Measurements from ENCODE around the gene DAZAP1.

The DAZAP1 gene

DNA sequence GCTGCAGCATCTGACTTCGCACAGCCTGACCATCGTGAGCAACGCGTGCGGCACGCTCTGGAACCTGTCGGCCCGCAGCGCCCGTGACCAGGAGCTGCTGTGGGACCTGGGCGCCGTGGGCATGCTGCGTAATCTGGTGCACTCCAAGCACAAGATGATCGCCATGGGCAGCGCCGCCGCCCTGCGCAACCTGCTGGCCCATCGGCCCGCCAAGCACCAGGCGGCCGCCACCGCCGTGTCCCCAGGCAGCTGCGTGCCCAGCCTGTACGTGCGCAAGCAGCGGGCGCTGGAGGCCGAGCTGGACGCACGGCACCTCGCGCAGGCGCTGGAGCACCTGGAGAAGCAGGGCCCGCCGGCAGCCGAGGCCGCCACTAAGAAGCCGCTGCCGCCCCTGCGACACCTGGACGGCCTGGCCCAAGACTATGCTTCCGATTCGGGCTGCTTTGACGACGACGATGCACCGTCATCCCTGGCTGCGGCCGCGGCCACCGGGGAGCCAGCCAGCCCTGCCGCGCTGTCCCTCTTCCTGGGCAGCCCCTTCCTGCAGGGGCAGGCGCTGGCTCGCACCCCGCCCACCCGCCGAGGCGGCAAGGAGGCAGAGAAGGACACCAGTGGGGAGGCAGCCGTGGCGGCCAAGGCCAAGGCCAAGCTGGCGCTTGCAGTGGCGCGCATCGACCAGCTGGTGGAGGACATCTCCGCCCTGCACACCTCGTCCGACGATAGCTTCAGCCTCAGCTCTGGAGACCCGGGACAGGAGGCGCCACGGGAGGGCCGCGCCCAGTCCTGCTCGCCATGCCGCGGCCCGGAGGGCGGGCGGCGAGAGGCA lies 58.0 kb downstream of the DAZAP1 start:
- DNase-seq: no peak

DNA sequence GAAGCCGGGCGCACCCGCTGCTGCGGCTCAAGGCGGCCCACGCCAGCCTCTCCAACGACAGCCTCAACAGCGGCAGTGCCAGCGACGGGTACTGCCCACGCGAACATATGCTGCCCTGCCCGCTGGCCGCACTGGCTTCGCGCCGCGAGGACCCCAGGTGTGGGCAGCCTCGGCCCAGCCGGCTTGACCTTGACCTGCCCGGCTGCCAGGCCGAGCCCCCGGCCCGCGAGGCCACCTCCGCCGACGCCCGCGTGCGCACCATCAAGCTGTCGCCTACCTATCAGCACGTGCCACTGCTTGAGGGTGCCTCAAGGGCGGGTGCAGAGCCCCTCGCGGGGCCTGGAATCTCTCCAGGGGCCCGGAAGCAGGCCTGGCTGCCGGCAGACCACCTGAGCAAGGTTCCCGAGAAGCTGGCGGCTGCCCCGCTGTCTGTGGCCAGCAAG lies 58.7 kb downstream of the DAZAP1 start:
- no peak for DNase-seq
- in situ Hi-C loops (cut with HindIII; ENCODE audit: low pct_ligation_motif_present, low pct_unique_long_range_greater_than_20kb, low sequenced_read_pairs): no loop called here

More for the DNA sequence above, 58.0 kb downstream of the DAZAP1 start:
- in situ Hi-C loops (cut with HindIII; ENCODE audit: low pct_ligation_motif_present, low pct_unique_long_range_greater_than_20kb, low sequenced_read_pairs): no loop called here

DNA sequence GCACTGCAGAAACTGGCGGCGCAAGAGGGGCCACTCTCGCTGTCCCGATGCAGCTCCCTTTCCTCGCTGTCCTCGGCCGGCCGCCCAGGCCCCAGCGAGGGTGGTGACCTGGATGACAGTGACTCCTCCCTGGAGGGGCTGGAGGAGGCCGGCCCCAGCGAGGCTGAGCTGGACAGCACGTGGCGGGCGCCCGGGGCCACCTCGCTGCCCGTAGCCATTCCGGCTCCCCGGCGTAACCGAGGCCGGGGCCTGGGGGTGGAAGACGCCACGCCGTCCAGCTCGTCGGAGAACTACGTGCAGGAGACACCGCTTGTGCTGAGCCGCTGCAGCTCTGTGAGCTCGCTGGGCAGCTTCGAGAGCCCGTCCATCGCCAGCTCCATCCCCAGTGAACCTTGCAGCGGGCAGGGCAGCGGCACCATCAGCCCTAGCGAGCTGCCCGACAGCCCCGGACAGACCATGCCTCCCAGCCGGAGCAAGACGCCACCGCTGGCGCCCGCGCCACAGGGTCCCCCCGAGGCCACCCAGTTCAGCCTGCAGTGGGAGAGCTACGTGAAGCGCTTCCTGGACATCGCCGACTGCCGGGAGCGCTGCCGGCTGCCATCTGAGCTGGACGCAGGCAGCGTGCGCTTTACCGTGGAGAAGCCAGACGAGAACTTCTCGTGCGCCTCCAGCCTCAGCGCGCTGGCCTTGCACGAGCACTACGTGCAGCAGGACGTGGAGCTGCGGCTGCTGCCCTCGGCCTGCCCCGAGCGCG lies 59.3 kb downstream of the DAZAP1 start:
- in situ Hi-C loops (cut with HindIII; ENCODE audit: low pct_ligation_motif_present, low pct_unique_long_range_greater_than_20kb, low sequenced_read_pairs): no loop called here
- DNase-seq: no peak

DNA sequence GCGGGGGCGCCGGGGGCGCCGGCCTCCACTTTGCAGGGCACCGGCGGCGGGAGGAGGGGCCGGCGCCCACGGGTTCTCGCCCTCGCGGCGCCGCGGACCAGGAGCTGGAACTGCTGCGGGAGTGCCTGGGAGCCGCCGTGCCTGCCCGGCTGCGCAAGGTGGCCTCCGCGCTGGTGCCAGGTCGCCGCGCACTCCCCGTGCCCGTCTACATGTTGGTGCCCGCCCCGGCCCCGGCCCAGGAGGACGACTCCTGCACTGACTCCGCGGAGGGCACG lies 59.8 kb downstream of the DAZAP1 start:
- in situ Hi-C loops (cut with HindIII; ENCODE audit: low pct_ligation_motif_present, low pct_unique_long_range_greater_than_20kb, low sequenced_read_pairs): no loop called here

DNA sequence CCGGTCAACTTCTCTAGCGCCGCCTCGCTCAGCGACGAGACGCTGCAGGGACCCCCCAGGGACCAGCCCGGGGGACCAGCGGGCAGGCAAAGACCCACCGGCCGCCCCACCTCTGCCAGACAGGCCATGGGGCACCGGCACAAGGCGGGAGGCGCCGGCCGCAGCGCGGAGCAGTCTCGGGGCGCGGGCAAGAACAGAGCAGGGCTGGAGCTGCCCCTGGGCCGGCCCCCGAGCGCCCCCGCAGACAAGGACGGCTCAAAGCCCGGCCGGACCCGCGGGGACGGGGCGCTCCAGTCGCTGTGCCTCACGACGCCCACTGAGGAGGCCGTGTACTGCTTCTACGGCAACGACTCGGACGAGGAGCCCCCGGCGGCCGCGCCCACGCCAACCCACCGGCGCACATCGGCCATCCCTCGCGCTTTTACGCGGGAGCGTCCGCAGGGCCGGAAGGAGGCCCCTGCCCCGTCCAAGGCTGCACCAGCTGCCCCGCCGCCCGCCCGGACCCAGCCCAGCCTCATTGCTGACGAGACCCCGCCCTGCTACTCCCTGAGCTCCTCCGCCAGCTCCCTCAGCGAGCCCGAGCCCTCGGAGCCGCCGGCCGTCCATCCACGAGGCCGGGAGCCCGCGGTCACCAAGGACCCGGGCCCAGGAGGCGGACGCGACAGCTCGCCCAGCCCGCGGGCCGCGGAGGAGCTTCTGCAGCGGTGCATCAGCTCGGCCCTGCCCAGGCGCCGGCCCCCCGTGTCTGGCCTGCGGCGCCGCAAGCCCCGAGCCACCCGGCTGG lies 60.3 kb downstream of the DAZAP1 start:
- DNase-seq: no peak
- in situ Hi-C loops (cut with HindIII; ENCODE audit: low pct_ligation_motif_present, low pct_unique_long_range_greater_than_20kb, low sequenced_read_pairs): no loop called here

More for the DNA sequence above, 59.8 kb downstream of the DAZAP1 start:
- no peak for DNase-seq

DNA sequence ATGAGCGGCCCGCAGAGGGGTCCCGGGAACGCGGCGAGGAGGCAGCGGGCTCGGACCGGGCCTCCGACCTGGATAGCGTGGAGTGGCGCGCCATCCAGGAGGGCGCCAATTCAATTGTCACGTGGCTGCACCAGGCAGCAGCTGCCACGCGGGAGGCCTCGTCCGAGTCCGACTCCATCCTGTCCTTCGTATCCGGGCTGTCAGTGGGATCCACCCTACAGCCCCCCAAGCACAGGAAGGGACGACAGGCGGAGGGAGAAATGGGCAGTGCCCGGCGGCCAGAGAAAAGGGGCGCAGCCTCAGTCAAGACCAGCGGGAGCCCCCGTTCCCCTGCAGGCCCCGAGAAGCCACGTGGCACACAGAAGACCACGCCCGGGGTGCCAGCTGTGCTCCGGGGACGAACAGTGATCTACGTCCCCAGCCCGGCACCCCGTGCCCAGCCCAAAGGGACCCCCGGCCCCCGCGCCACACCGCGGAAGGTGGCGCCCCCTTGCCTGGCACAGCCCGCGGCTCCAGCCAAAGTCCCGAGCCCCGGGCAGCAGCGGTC lies 61.0 kb downstream of the DAZAP1 start:
- in situ Hi-C loops (cut with HindIII; ENCODE audit: low pct_ligation_motif_present, low pct_unique_long_range_greater_than_20kb, low sequenced_read_pairs): no loop called here

DNA sequence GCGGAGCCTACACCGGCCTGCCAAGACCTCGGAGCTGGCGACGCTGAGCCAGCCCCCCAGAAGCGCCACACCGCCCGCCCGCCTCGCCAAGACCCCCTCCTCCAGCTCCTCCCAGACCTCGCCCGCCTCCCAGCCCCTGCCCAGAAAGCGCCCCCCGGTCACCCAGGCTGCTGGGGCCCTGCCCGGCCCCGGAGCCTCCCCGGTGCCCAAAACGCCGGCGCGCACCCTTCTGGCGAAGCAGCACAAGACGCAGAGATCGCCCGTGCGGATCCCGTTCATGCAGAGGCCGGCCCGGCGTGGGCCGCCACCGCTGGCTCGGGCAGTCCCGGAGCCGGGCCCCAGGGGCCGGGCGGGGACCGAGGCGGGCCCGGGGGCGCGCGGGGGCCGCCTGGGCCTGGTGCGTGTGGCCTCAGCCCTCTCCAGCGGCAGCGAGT lies 61.5 kb downstream of the DAZAP1 start:
- peak; percentile 47 for DNase-seq

More for the DNA sequence above, 61.0 kb downstream of the DAZAP1 start:
- DNase-seq: no peak

DNA sequence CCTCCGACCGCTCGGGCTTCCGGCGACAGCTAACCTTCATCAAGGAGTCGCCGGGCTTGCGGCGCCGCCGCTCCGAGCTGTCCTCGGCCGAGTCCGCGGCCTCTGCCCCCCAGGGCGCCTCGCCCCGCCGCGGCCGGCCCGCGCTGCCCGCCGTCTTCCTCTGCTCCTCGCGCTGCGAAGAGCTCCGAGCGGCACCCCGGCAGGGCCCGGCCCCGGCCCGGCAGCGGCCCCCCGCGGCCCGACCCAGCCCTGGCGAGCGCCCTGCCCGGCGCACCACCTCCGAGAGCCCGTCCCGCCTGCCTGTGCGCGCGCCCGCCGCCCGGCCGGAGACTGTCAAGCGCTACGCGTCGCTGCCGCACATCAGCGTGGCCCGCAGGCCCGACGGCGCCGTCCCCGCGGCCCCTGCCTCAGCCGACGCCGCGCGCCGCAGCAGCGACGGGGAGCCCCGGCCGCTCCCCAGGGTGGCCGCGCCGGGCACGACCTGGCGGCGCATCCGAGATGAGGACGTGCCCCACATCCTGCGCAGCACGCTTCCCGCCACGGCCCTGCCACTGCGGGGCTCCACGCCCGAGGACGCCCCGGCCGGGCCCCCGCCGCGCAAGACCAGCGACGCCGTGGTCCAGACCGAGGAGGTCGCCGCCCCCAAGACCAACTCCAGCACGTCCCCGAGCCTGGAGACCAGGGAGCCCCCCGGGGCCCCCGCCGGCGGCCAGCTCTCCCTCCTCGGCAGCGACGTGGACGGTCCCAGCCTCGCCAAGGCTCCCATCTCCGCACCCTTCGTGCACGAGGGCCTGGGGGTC lies 62.1 kb downstream of the DAZAP1 start:
- in situ Hi-C loops (cut with HindIII; ENCODE audit: low pct_ligation_motif_present, low pct_unique_long_range_greater_than_20kb, low sequenced_read_pairs): no loop called here

More for the DNA sequence above, 61.5 kb downstream of the DAZAP1 start:
- in situ Hi-C loops (cut with HindIII; ENCODE audit: low pct_ligation_motif_present, low pct_unique_long_range_greater_than_20kb, low sequenced_read_pairs): no loop called here

DNA sequence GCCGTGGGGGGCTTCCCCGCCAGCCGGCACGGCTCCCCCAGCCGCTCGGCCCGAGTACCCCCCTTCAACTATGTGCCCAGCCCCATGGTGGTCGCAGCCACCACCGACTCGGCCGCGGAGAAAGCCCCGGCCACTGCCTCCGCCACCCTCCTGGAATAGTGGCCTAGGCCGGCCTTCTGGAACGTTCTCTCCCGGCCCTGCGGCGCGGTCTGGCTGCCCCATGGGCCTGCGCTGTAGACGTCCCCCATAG lies 62.6 kb downstream of the DAZAP1 start:
- DNase-seq: no peak
- in situ Hi-C loops (cut with HindIII; ENCODE audit: low pct_ligation_motif_present, low pct_unique_long_range_greater_than_20kb, low sequenced_read_pairs): no loop called here

More for the DNA sequence above, 62.1 kb downstream of the DAZAP1 start:
- no peak for DNase-seq

DNA sequence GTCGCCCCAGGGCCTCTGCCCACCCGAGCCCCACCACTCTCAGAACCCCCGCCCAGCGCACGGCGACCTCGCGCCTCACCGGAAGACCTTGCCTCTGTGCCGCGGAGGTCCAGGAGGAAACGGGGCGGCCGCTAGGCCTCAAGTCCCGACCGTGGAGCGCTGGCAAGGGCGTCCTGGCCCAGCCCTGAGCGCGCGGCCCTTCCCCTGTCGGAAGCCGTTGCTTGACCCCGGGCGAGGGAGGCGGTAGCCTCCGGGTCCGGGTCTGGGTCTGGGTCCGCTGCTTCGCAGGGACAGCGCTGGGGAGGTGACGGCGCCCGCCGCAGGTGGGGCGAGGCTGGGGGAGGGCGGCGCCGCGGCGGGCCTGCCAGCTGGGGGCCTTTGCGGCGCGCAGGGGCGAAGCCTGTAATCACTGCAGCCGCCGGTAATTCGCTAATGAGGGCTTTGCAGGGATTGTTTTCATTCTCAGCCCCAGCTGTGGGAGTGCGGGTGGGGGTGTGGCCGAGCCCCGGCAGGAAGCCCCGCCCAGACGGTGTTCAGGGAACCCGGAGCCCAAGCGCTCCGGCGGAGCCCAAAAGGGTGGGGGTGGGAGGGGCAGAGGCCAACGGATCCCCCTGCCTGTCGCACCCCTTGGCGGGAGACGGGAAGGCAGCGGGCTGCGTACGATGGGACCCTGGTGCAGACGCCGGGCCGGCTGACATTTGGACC lies 63.1 kb downstream of the DAZAP1 start:
- no peak for DNase-seq
- in situ Hi-C loops (cut with HindIII; ENCODE audit: low pct_ligation_motif_present, low pct_unique_long_range_greater_than_20kb, low sequenced_read_pairs): no loop called here

DNA sequence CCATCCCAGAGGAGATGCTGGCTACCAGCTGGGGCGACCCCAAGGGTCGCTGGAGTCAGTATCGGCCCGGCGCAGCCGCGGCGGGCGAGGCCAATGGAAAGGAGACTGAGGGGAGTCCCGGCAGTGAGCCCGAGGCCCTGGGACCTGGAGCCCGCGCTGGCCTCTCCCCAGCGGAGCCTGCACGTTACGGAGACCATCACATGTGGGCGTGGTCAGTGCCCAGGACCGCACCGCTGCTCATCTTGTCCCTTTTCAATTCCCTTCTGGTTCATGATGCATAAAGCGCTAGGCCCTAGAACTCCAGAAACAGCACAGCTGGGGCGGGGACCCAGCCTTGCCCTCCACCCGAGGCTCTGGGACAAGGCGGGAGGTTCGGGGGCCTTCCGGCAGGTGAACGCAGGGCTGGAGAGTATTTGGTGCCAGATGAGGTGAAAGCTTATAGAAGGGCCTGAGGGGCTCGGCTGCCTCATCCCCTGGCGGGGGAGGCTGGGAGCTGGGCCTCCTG lies 63.7 kb downstream of the DAZAP1 start:
- in situ Hi-C loops (cut with HindIII; ENCODE audit: low pct_ligation_motif_present, low pct_unique_long_range_greater_than_20kb, low sequenced_read_pairs): no loop called here
- no peak for DNase-seq

DNA sequence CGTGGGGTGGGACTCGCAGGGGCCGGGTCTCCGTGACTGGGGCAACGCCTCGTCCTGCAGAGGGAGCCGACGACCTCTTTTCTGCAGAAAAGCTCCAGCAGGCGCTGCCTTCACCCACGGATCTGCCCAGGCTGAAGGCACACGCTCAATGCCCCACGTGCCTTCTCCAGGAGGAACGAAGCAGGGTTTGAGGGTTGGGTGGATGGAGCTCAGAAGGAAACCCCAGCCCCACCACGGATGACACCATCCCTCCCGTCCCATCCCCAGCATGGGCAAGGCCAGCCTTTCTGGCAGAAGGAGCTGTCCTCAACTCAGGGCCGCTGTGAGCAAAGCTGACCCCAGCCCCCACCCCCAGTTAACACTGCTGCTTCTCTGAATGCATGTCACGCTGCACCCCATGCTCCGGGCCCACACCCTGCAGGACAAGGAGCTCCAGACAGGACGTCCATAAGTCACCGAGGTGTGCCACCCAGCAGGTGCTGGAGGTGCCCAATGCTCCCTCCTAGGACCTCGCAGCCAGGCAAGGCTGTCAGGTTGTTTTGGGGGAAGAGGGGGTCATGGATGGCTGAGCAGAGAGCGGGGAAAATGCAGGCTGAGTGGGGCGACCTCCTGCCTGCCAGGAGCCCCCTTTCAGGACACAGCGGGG lies 64.3 kb downstream of the DAZAP1 start:
- in situ Hi-C loops (cut with HindIII; ENCODE audit: low pct_ligation_motif_present, low pct_unique_long_range_greater_than_20kb, low sequenced_read_pairs): no loop called here
- no peak for DNase-seq

DNA sequence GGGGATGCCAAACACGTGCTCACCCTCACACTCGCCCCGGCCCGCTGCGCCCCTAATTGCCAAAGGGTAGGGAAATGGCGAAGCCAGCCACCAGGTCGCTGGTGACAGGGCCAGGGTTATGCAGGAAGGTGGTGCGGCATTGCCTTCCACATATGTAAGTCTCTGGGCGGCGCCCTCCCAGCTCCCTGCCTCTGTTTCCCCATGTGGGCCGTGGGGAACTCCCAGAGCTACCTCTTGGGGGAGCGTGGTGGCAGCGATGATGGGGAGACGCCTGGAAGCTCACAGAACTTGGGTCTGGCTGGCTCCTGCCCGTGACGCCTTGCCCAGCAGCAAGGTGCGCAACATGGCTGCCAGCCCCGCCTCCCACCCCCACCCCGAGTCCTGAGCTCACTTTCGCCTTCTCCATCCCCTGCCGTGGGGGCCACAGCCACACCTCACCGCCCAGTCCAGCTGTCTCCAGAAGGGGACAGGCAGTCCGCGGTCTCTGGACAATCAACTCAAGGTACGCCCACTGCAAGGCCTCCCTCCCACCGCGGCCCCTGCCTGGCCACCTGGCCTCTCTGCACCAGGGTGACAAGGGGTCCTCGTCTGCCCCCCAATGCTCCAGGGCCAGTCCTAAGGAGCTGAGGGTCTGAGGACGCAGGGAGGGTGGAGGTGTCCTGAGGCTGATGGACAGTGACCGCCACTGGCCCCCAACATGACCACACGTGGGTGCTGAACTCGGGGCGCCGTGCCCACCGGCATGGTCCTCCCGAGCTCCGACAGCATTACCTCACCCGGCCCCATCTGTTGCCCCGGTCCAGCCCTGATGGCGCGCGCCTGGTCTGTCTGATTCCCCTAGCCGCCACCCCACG lies 65.1 kb downstream of the DAZAP1 start:
- no peak for DNase-seq
- in situ Hi-C loops (cut with HindIII; ENCODE audit: low pct_ligation_motif_present, low pct_unique_long_range_greater_than_20kb, low sequenced_read_pairs): no loop called here

DNA sequence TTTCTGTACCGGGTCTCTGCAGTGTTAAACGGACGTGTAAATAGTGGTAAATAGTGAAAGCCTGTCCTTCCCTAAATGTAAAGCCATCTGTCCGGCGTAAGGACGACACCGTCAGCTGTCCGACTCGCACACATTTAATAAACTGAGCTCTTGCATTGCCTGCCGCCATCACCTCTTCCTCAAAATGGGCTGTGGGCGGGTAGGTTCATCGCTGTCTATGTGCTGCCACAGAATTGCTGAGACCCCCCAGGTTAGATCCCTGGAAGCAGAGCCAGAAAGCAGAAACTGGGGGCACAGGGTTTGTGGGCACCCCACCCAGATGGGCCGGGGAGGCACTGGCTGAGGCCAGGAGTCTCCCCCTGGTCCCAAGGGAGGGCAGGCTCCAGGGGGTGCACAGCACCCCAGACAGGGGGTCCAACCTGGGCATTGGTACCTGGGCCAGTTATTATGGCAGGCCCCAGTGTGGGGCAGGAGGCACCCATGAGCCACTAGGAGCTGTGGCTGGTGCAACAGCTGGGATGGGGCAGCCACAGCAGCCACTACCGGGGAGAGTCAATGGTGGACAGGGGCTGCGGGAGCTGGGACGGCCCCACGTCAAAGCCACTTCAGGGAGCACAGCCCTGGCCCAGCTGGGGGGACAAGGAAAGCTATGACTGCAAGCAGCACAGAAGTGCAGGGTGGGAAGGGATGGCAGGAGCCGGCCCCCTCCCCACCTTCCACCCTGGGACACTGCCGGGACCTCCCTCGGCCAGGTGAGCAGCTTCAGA lies 65.9 kb downstream of the DAZAP1 start:
- in situ Hi-C loops (cut with HindIII; ENCODE audit: low pct_ligation_motif_present, low pct_unique_long_range_greater_than_20kb, low sequenced_read_pairs): no loop called here
- no peak for DNase-seq

DNA sequence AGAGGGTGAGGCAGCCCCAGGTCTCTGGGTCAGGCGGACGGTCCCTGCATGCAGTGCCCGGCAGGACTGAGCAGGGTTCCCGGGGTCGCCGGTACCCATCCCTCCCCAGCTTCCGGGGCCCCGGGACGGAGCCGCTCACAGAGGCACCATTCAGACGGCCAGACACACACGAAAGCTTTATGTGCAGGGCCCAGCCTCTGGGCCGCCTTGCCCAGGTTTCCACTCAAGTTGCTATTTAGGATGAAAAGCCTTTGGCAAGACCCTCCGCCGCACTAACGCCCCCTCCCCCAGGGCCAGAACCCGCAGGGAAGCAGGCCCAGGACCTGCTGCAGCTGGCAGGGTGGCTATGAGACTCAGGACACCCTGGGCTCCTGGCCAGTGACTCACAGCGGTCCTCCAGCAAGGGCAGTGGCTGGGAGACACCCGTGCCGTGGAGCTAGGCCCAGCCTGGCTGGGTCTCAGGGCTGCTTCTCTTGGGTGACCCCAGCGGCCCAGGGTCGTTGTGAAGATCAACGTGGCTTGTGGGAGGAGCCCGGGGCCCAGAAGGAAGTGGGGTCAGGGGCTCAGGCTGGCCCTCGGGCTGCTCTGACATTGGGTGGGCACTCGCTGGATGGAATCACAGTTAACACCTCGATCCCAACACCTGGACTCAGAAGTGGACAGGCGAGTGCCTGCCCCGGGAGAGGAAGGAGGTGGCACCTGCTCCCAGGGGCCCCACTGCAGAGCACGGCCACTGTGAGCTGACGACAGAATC lies 66.8 kb downstream of the DAZAP1 start:
- in situ Hi-C loops (cut with HindIII; ENCODE audit: low pct_ligation_motif_present, low pct_unique_long_range_greater_than_20kb, low sequenced_read_pairs): no loop called here
- no peak for DNase-seq

Measured in ACHN (cell line).